WTC11 (cell line): ENCODE results near the gene ITLN2. TPM values are rescaled to one million over a fixed set of nuclear protein-coding genes. Genes with fewer than 3 reads are reported as not detected.
"Not testable (repeated sequence)": the region's sequence is repeated elsewhere in the genome, so short reads cannot be mapped to it uniquely, and the experiment has no call there.

Experiments used
- ATAC-seq: fragments of 200-7000 bp; cut with Tn5 transposase; 2 replicates; pipeline ENCODE4 v1.10.0; 2021; ENCODE audit warnings: mild to moderate bottlenecking, moderate library complexity
- CTCF ChIA-PET: fragments of 300-600 bp; sonication (Branson Sonifier 250); formaldehyde crosslinking; loops from one replicate; lab custom pipeline; 2021; ENCODE audit warnings: antibody characterized with exemption; lab: Charles Lee
- POLR2A ChIA-PET: fragments of 350-600 bp; sonication (Branson Sonifier 250); formaldehyde crosslinking; loops from one replicate; lab custom pipeline; 2021; ENCODE audit warnings: antibody characterized with exemption; lab: Charles Lee
- DNase-seq: peaks from one replicate; pipeline ENCODE4 v3.0.0; 2021; ENCODE audit warnings: low spot score
- H3K27ac Mint-ChIP-seq: 2 replicates; pipeline ENCODE4 v1.8.0; 2021; ENCODE audit warnings: mixed read lengths
- H3K27me3 Mint-ChIP-seq: 2 replicates; pipeline ENCODE4 v1.8.0; 2021; ENCODE audit warnings: low read depth, mild to moderate bottlenecking, moderate library complexity, mixed read lengths
- H3K36me3 Mint-ChIP-seq: 2 replicates; pipeline ENCODE4 v1.8.0; 2021; ENCODE audit warnings: mixed read lengths
- H3K4me1 Mint-ChIP-seq: 2 replicates; pipeline ENCODE4 v1.8.0; 2022; ENCODE audit warnings: mixed read lengths
- H3K4me3 Mint-ChIP-seq: 2 replicates; pipeline ENCODE4 v1.8.0; 2021; ENCODE audit warnings: mild to moderate bottlenecking, moderate library complexity, mixed read lengths
- H3K9me3 Mint-ChIP-seq: 2 replicates; pipeline ENCODE4 v1.8.0; 2021; ENCODE audit warnings: mixed read lengths
- GRHL2 ChIP-seq: fragments of 250-450 bp; sonication (Bioruptor Pico); IDR thresholded peaks from 2 replicates; pipeline ENCODE4 v1.8.0; 2022; ENCODE audit warnings: mild to moderate bottlenecking, moderate library complexity; ENCODE audit not compliant: insufficient replicate concordance, severe bottlenecking
- IRF1 ChIP-seq: sonication (generic); formaldehyde crosslinking; IDR thresholded peaks from 2 replicates; pipeline ENCODE4 v1.8.0; 2023; ENCODE audit warnings: missing genetic modification reagents
- KAT7 ChIP-seq: sonication (generic); formaldehyde crosslinking; IDR thresholded peaks from 2 replicates; pipeline ENCODE4 v1.8.1; 2023; ENCODE audit warnings: missing genetic modification reagents, mild to moderate bottlenecking, borderline replicate concordance
- NR1H2 ChIP-seq: sonication (generic); formaldehyde crosslinking; IDR thresholded peaks from 2 replicates; pipeline ENCODE4 v1.9.0; 2021; ENCODE audit warnings: mild to moderate bottlenecking, moderate library complexity, missing genetic modification reagents
- SMAD4 ChIP-seq: sonication (generic); formaldehyde crosslinking; IDR thresholded peaks from 2 replicates; pipeline ENCODE4 v1.8.0; 2022; ENCODE audit warnings: mild to moderate bottlenecking, missing genetic modification reagents
- SOX15 ChIP-seq: fragments of 250-450 bp; sonication (Bioruptor Pico); IDR thresholded peaks from 2 replicates; pipeline ENCODE4 v1.9.0; 2021; ENCODE audit warnings: mild to moderate bottlenecking
- STAT6 ChIP-seq: sonication (generic); formaldehyde crosslinking; conservative IDR thresholded peaks from 2 replicates; pipeline ENCODE4 v1.8.1; 2023; ENCODE audit warnings: mild to moderate bottlenecking, low read depth, missing genetic modification reagents, moderate library complexity
- ZBTB43 ChIP-seq: sonication (generic); formaldehyde crosslinking; IDR thresholded peaks from 2 replicates; pipeline ENCODE4 v1.8.1; 2023; ENCODE audit warnings: mild to moderate bottlenecking, missing genetic modification reagents
- ZNF317 ChIP-seq: sonication (generic); formaldehyde crosslinking; IDR thresholded peaks from 2 replicates; pipeline ENCODE4 v1.8.1; 2023; ENCODE audit warnings: low read depth, mild to moderate bottlenecking, moderate library complexity, missing genetic modification reagents, borderline replicate concordance
- ZNF425 ChIP-seq: fragments of 250-450 bp; sonication (Bioruptor Pico); conservative IDR thresholded peaks from 2 replicates; pipeline ENCODE4 v1.9.0; 2021; ENCODE audit warnings: mild to moderate bottlenecking
- total RNA-seq: library from RNA; stranded (reverse); gene quantifications from 3 replicates; pipeline ENCODE4 v1.2.3, GENCODE V29; 2021

Gene ITLN2
- total RNA-seq, 1 experiment from 2014 or later, result 5.9 TPM

GRCh38 chr1:160901768-160902167, 52.8 kb downstream of the ITLN2 start:
- Mint-ChIP-seq H3K27me3 (peaks cover 18% of the 10 kb centered on the region), H3K36me3 (no peaks in the 10 kb centered on the region), H3K9me3 (peaks cover 12% of the 10 kb centered on the region), H3K4me1 (0 out of 2 replicates have a peak, but pooled peaks cover 5% of the 10 kb centered on the region), H3K27ac (no peak overlapping the region), H3K4me3 (no peak overlapping the region)
- ChIA-PET CTCF (interaction anchor here (1.0 kb wide), 1 partner anchor 53 kb away, joined by 3 read pairs; the partner anchor contains the start of gene ITLN2), POLR2A (interaction anchor here (0.5 kb wide), 1 partner anchor 23 kb away, joined by 9 read pairs; no protein-coding TSS in a partner anchor)
- TF ChIP-seq ZNF425 (CRISPR knock-in tag) (no peak), STAT6 (CRISPR knock-in tag) (no peak), NR1H2 (CRISPR knock-in tag) (no peak), SMAD4 (CRISPR knock-in tag) (no peak), GRHL2 (CRISPR knock-in tag) (no peak), ZNF317 (CRISPR knock-in tag) (no peak), ZBTB43 (CRISPR knock-in tag) (no peak), KAT7 (CRISPR knock-in tag) (no peak), IRF1 (CRISPR knock-in tag) (no peak), SOX15 (CRISPR knock-in tag) (no peak)
- no peak for DNase-seq
- no peak for ATAC-seq

- H3K27ac Mint-ChIP-seq, DNase-seq, H3K4me1 Mint-ChIP-seq, H3K36me3 Mint-ChIP-seq, ATAC-seq, H3K4me3 Mint-ChIP-seq, POLR2A ChIA-PET, CTCF ChIA-PET: not testable (repeated sequence)
- Mint-ChIP-seq H3K27me3 (peaks cover 21% of the 10 kb centered on the region), H3K9me3 (peaks cover 12% of the 10 kb centered on the region)
These were observed 53.9 kb downstream of the ITLN2 start for GRCh38 chr1:160900683-160901082.

Other genes starting within 250 kb of the ITLN2 start
- gene CD48, start 243.0 kb downstream of the ITLN2 start, total RNA-seq, result 0.37 to 0.96 TPM (median 0.66 TPM) in 3 replicates
- 0.07 to 0.15 TPM in 2 of 3 replicates, not detected in the other for gene SLAMF7, start 215.6 kb downstream of the ITLN2 start, total RNA-seq
- gene LY9, start 158.6 kb downstream of the ITLN2 start, total RNA-seq, result 0.18 TPM in 1 of 3 replicates, not detected in the others
- not detected in 3 replicates for gene CD244, start 91.9 kb downstream of the ITLN2 start, total RNA-seq
- not detected in 3 replicates for gene ITLN1, start 69.6 kb downstream of the ITLN2 start, total RNA-seq
- 202 to 213 TPM (median 203 TPM) in 3 replicates for gene F11R, start 66.3 kb upstream of the ITLN2 start, total RNA-seq
- gene TSTD1, start 84.2 kb upstream of the ITLN2 start, total RNA-seq, result 74.5 to 107 TPM (median 100 TPM) in 3 replicates
- gene USF1, start 91.2 kb upstream of the ITLN2 start, total RNA-seq, result 55.9 to 65.6 TPM (median 57.8 TPM) in 3 replicates
- 0.39 to 0.92 TPM (median 0.52 TPM) in 3 replicates for gene ARHGAP30, start 115.1 kb upstream of the ITLN2 start, total RNA-seq
- gene NECTIN4, start 134.7 kb upstream of the ITLN2 start, total RNA-seq, result 0.46 to 1.7 TPM (median 0.48 TPM) in 3 replicates
- 5.8 to 8.7 TPM (median 8.7 TPM) in 3 replicates for gene KLHDC9, start 143.6 kb upstream of the ITLN2 start, total RNA-seq
- 91.0 to 95.4 TPM (median 92.6 TPM) in 3 replicates for gene PFDN2, start 163.2 kb upstream of the ITLN2 start, total RNA-seq
- gene NIT1, start 163.3 kb upstream of the ITLN2 start, total RNA-seq, result 44.4 to 47.2 TPM (median 46.5 TPM) in 3 replicates
- 39.2 to 43.3 TPM (median 40.0 TPM) in 3 replicates for gene DEDD, start 177.9 kb upstream of the ITLN2 start, total RNA-seq
- gene UFC1, start 199.2 kb upstream of the ITLN2 start, total RNA-seq, result 56.2 to 61.2 TPM (median 60.7 TPM) in 3 replicates
- gene USP21, start 204.7 kb upstream of the ITLN2 start, total RNA-seq, result 30.7 to 31.1 TPM (median 30.8 TPM) in 3 replicates
- 39.8 to 44.8 TPM (median 43.4 TPM) in 3 replicates for gene PPOX, start 211.6 kb upstream of the ITLN2 start, total RNA-seq
- 40.1 to 44.8 TPM (median 40.7 TPM) in 3 replicates for gene B4GALT3, start 222.7 kb upstream of the ITLN2 start, total RNA-seq
- 9.1 to 11.2 TPM (median 10.0 TPM) in 3 replicates for gene ADAMTS4, start 244.2 kb upstream of the ITLN2 start, total RNA-seq
- gene NDUFS2, start 247.6 kb upstream of the ITLN2 start, total RNA-seq, result 105 to 108 TPM (median 105 TPM) in 3 replicates